GM12875 (cell line): ENCODE measurements around the gene DCBLD1.

Source experiments
- H3K4me3 ChIP-seq: one replicate; pipeline ENCODE4 v1.5.1; 2011; ENCODE audit warnings: low read depth, low read length, control low read depth
- CTCF ChIP-seq: IDR thresholded peaks from 2 replicates; pipeline ENCODE4 v1.5.1; 2011; ENCODE audit warnings: low read depth, mild to moderate bottlenecking, control low read depth, inconsistent platforms, low read length, moderate library complexity, borderline replicate concordance; ENCODE audit not compliant: insufficient read depth

DCBLD1 gene

GRCh38 chr6:117592983-117593759 lies 110.7 kb downstream of the DCBLD1 start:
- H3K4me3 ChIP-seq = no peak overlapping the region
- no peak for TF ChIP-seq CTCF

GRCh38 chr6:117595099-117595923 lies 112.8 kb downstream of the DCBLD1 start:
- no peak overlapping the region for H3K4me3 ChIP-seq
- no peak for TF ChIP-seq CTCF

GRCh38 chr6:117597755-117598154 lies 115.3 kb downstream of the DCBLD1 start:
- H3K4me3 ChIP-seq = no peak overlapping the region
- TF ChIP-seq CTCF = no peak
